Endothelial cell of umbilical vein (primary cell): ENCODE measurements around the gene USP12.

Experiments used
- EZH2 ChIP-seq: IDR thresholded peaks from 2 replicates; pipeline ENCODE4 v1.6.1; 2012; ENCODE audit warnings: borderline replicate concordance, low read depth, mild to moderate bottlenecking, moderate library complexity, low read length, inconsistent platforms; ENCODE audit not compliant: severe bottlenecking
- MYC ChIP-seq: IDR thresholded peaks from one replicate; pipeline ENCODE4 v1.6.1; 2011; ENCODE audit warnings: mild to moderate bottlenecking, low read depth, low read length
- POLR2A ChIP-seq: IDR thresholded peaks from 2 replicates; pipeline ENCODE4 v1.6.1; 2012; ENCODE audit warnings: low read depth, mild to moderate bottlenecking, control low read depth, low read length
- TF ChIP-seq, protein P1 (sequence below), 2 donors: IDR thresholded peaks; 1 replicate in 1 of 2; 2 replicates in 1 of 2; pipeline ENCODE4 v1.5.1; 2011; ENCODE audit warnings: low read length in 2 of 2, mild to moderate bottlenecking in 2 of 2, moderate library complexity in 2 of 2, control low read depth in 1 of 2, inconsistent platforms in 1 of 2, low read depth in 1 of 2; ENCODE audit not compliant: insufficient read depth in 1 of 2; ENCODE audit errors: extremely low read depth in 1 of 2

DNA sequence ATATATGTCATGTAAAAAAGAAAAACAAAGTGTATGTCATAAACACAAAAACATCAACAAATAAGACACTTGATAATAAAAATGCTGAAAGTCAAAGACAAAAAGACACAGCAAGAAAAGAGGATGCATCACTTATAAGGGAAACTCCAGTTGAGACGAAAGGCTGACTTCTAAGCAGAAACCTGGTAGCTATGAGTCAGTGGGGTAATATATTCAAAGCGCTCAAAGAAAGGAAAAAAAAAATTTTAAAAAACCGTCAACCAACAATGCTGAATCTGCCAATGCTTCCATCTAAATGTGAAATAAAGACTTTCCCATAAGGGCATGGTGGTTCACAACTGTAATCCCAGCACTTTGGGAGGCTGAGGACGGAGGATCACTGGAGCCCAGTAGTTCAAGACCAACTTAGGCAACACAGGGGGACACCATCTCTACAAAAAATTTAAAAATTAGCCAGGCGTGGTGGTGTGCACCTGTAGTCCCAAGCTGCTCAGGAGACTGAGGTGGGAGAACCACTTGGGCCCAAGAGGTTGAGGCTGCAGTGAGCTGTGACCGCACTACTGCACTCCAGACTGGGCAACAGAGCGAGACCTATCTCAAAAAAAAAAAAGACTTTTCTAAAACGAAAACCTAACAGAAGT, 24.0 kb downstream of the USP12 start:
- TF ChIP-seq, protein P1, sequence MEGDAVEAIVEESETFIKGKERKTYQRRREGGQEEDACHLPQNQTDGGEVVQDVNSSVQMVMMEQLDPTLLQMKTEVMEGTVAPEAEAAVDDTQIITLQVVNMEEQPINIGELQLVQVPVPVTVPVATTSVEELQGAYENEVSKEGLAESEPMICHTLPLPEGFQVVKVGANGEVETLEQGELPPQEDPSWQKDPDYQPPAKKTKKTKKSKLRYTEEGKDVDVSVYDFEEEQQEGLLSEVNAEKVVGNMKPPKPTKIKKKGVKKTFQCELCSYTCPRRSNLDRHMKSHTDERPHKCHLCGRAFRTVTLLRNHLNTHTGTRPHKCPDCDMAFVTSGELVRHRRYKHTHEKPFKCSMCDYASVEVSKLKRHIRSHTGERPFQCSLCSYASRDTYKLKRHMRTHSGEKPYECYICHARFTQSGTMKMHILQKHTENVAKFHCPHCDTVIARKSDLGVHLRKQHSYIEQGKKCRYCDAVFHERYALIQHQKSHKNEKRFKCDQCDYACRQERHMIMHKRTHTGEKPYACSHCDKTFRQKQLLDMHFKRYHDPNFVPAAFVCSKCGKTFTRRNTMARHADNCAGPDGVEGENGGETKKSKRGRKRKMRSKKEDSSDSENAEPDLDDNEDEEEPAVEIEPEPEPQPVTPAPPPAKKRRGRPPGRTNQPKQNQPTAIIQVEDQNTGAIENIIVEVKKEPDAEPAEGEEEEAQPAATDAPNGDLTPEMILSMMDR (IDR thresholded peaks at IDR 0.05; ENCODE audit: extremely low read depth in 1 of 2, insufficient read depth in 1 of 2, low read depth in 1 of 2, low read length in 2 of 2), result no peak
- TF ChIP-seq EZH2 (no peak), MYC (no peak), POLR2A (no peak)
